SK-N-SH (cell line): Measurements from ENCODE around the gene SLC15A1. TPM values are rescaled to one million over a fixed set of nuclear protein-coding genes. Genes with fewer than 3 reads are reported as not detected.

Experiments used
- CTCF ChIA-PET: fragments of 300-600, 350-600 bp; formaldehyde crosslinking; extraction: SDS; loops from one replicate; lab custom pipeline; 2021; lab: Yijun Ruan, JAX
- POLR2A ChIA-PET: fragments of 350-600 bp; sonication (Branson Sonifier 250); formaldehyde crosslinking; extraction: SDS; loops from one replicate; lab custom pipeline; 2020; ENCODE audit warnings: antibody characterized with exemption, inconsistent platforms; lab: Yijun Ruan, JAX
- DNase-seq: peaks from one replicate; pipeline ENCODE4 v3.0.0; 2012
- H2AFZ ChIP-seq: fragments of 200-600 bp; sonication (generic); 2 replicates; pipeline ENCODE4 v1.8.1; 2016; ENCODE audit warnings: antibody characterized with exemption, mild to moderate bottlenecking, low read depth
- H3F3A ChIP-seq: fragments of 200-600 bp; sonication (generic); replicated peaks from 2 replicates; pipeline ENCODE3; 2016; ENCODE audit warnings: antibody characterized with exemption, mild to moderate bottlenecking; ENCODE audit not compliant: insufficient read depth
- H3K27ac ChIP-seq, 2 experiments: fragments of 200-500 bp in 1 of 2; fragments of 200-600 bp in 1 of 2; sonication (Bioruptor generic) in 1 of 2; sonication (generic), shearing (Covaris generic) in 1 of 2; 2 replicates each; pipeline versions ENCODE4 v1.5.1 to v1.6.1; 2014 to 2016; ENCODE audit warnings: low read depth in 2 of 2, inconsistent platforms in 1 of 2, low read length in 1 of 2, mild to moderate bottlenecking in 1 of 2, mixed read lengths in 1 of 2
- H3K27me3 ChIP-seq: fragments of 200-600 bp; sonication (generic), shearing (Covaris generic); 2 replicates; pipeline ENCODE4 v1.6.1; 2016; ENCODE audit warnings: mixed run types; ENCODE audit not compliant: insufficient read depth
- H3K36me3 ChIP-seq, 2 experiments: fragments of 200-500 bp in 1 of 2; fragments of 200-600 bp in 1 of 2; sonication (Bioruptor generic) in 1 of 2; sonication (generic) in 1 of 2; replicated peaks in 1 of 2; 2 replicates each; pipeline versions ENCODE3 to v1.5.1; 2014 to 2016; ENCODE audit warnings: low read length in 1 of 2, mild to moderate bottlenecking in 1 of 2; ENCODE audit not compliant: insufficient read depth in 2 of 2, control insufficient read depth in 1 of 2
- H3K4me1 ChIP-seq, 2 experiments: fragments of 200-500 bp in 1 of 2; fragments of 200-600 bp in 1 of 2; sonication (Bioruptor generic) in 1 of 2; sonication (generic), shearing (Covaris generic) in 1 of 2; 2 replicates each; pipeline versions ENCODE4 v1.5.1 to v1.6.1; 2014 to 2016; ENCODE audit warnings: low read depth in 1 of 2, low read length in 1 of 2, mixed run types in 1 of 2; ENCODE audit not compliant: insufficient read depth in 2 of 2, control insufficient read depth in 1 of 2
- H3K4me2 ChIP-seq: fragments of 200-600 bp; sonication (generic), shearing (Covaris generic); 2 replicates; pipeline ENCODE4 v1.6.1; 2017; ENCODE audit warnings: mixed run types
- H3K4me3 ChIP-seq, 2 experiments: fragments of 200-500 bp in 1 of 2; fragments of 200-600 bp in 1 of 2; sonication (Bioruptor generic) in 1 of 2; sonication (generic), shearing (Covaris generic) in 1 of 2; 2 replicates each; pipeline versions ENCODE4 v1.5.1 to v1.8.1; 2014 to 2016; ENCODE audit warnings: low read depth in 2 of 2, inconsistent platforms in 1 of 2, low read length in 1 of 2, mild to moderate bottlenecking in 1 of 2, mixed read lengths in 1 of 2, moderate library complexity in 1 of 2
- H3K79me2 ChIP-seq: fragments of 200-600 bp; sonication (generic); 2 replicates; pipeline ENCODE4 v1.8.1; 2017; ENCODE audit warnings: mild to moderate bottlenecking; ENCODE audit not compliant: insufficient read depth
- H3K9ac ChIP-seq: fragments of 200-600 bp; sonication (generic); 2 replicates; pipeline ENCODE4 v1.6.1; 2017; ENCODE audit warnings: mixed run types
- H3K9me2 ChIP-seq: fragments of 200-600 bp; sonication (generic); 2 replicates; pipeline ENCODE4 v1.6.1; 2017; ENCODE audit warnings: mixed run types
- H3K9me3 ChIP-seq: fragments of 200-600 bp; sonication (generic); 2 replicates; pipeline ENCODE4 v1.6.1; 2017; ENCODE audit warnings: mixed run types, mild to moderate bottlenecking, moderate library complexity
- H4K20me1 ChIP-seq: fragments of 200-600 bp; sonication (generic); 2 replicates; pipeline ENCODE4 v1.6.1; 2017; ENCODE audit warnings: mild to moderate bottlenecking, mixed run types; ENCODE audit not compliant: insufficient read depth
- CHD2 ChIP-seq: fragments of 150-350 bp; IDR thresholded peaks from 2 replicates; pipeline ENCODE4 v1.6.1; 2018; ENCODE audit warnings: low read length; ENCODE audit not compliant: partially characterized antibody
- ELF1 ChIP-seq: IDR thresholded peaks from 2 replicates; pipeline ENCODE4 v1.4.0; 2012
- EP300 ChIP-seq, 2 experiments: IDR thresholded peaks; 2 replicates each; pipeline versions ENCODE4 v1.4.0 to v1.6.1; 2012; ENCODE audit warnings: borderline replicate concordance in 1 of 2, low read depth in 1 of 2, low read length in 1 of 2
- EZH2phosphoT487 ChIP-seq: fragments of 200-600 bp; sonication (generic); IDR thresholded peaks from 2 replicates; pipeline ENCODE4 v1.6.1; 2017; ENCODE audit warnings: low read depth, mixed run types, mild to moderate bottlenecking, antibody characterized with exemption, moderate library complexity, borderline replicate concordance
- FOSL2 ChIP-seq: IDR thresholded peaks from 2 replicates; pipeline ENCODE4 v1.4.0; 2012; ENCODE audit warnings: low read depth, mild to moderate bottlenecking, moderate library complexity, borderline replicate concordance
- FOXJ3 ChIP-seq: sonication (generic); formaldehyde crosslinking; IDR thresholded peaks from 2 replicates; pipeline ENCODE4 v1.5.1; 2020; ENCODE audit warnings: mild to moderate bottlenecking, missing genetic modification reagents
- GABPA ChIP-seq: IDR thresholded peaks from 2 replicates; pipeline ENCODE4 v1.4.0; 2012; ENCODE audit warnings: low read depth, mild to moderate bottlenecking
- NRF1 ChIP-seq: IDR thresholded peaks from 2 replicates; pipeline ENCODE4 v1.6.1; 2012; ENCODE audit warnings: low read depth, mild to moderate bottlenecking, low read length
- RAD21 ChIP-seq: IDR thresholded peaks from 2 replicates; pipeline ENCODE4 v1.6.1; 2012; ENCODE audit warnings: mild to moderate bottlenecking, low read length
- RFX5 ChIP-seq: IDR thresholded peaks from 2 replicates; pipeline ENCODE4 v1.6.1; 2012; ENCODE audit warnings: mild to moderate bottlenecking, improper control_type of control experiment, low read length
- SIN3A ChIP-seq: IDR thresholded peaks from 2 replicates; pipeline ENCODE4 v1.6.1; 2012; ENCODE audit warnings: low read depth, mild to moderate bottlenecking, low read length, moderate library complexity, borderline replicate concordance
- SMC3 ChIP-seq: IDR thresholded peaks from 2 replicates; pipeline ENCODE4 v1.6.1; 2012; ENCODE audit warnings: low read depth, low read length, improper control_type of control experiment
- TCF12 ChIP-seq: IDR thresholded peaks from 2 replicates; pipeline ENCODE4 v1.4.0; 2012
- TEAD4 ChIP-seq: IDR thresholded peaks from 2 replicates; pipeline ENCODE4 v1.4.0; 2012; ENCODE audit warnings: mild to moderate bottlenecking, borderline replicate concordance; ENCODE audit not compliant: insufficient read depth
- WGBS: methylation state at CpG from one replicate; pipeline ENCODE4 v1.1.6; 2017; ENCODE audit warnings: low lambda C conversion rate; 5-methylcytosine and 5-hydroxymethylcytosine counted together
- polyA plus RNA-seq, 3 experiments: library from polyadenylated mRNA; depleted of rRNA; stranded (reverse); fragments of >200 nt; gene quantifications; 2 replicates each; pipeline ENCODE4 v1.2.3, GENCODE V29; 2012
- TF ChIP-seq, protein P1 (sequence below): IDR thresholded peaks from 2 replicates; pipeline ENCODE4; 2012
- TF ChIP-seq, protein P2 (sequence below): fragments of 150-350 bp; IDR thresholded peaks from 2 replicates; pipeline ENCODE4 v1.6.1; 2017; ENCODE audit warnings: antibody characterized with exemption, low read length, low read depth, borderline replicate concordance
- TF ChIP-seq, protein P3 (sequence below): IDR thresholded peaks from 2 replicates; pipeline ENCODE4 v1.4.0; 2012; ENCODE audit warnings: low read depth
- TF ChIP-seq, protein P4 (sequence below): fragments of 200-600 bp; sonication (generic); IDR thresholded peaks from 2 replicates; pipeline ENCODE4 v1.6.1; 2017; ENCODE audit warnings: antibody characterized with exemption, mild to moderate bottlenecking, moderate library complexity

Gene SLC15A1
- polyA plus RNA-seq, 1 of the 3 experiments (the other 2 are of a cell fraction): not detected

DNA sequence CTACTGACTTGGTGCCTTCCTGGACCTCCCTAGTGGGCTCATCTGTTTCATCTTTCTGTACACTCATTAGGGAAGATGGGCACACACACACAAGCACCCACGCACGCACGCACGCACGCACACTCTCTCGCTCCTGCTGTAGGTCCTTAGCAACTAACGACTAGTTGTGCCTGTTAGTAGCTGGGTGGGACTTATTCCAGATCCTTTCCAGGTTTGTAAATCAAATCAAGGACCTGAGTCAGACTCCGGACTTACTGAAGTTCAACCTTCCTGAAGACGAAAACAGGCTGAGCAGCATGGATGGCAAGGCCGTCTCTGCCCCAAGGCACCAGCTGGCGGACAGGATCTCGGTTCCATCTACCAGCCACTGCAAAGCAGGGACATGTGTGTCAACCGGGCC, 76.2 kb downstream of the SLC15A1 start:
- Histone ChIP-seq H3K4me3 (no peak overlapping the region), H3K4me1 (peaks cover 0 to 8% of the 10 kb centered on the region in 2 experiments; a peak in 1 of 4 replicates), H3K36me3 (no peaks in the 10 kb centered on the region), H2AFZ (no peak overlapping the region), H3K27me3 (no peaks in the 10 kb centered on the region; the same call in 1 of the 2 replicates), H3K27ac (no peak overlapping the region), H3K4me2 (no peak overlapping the region), H3K9me2 (no peaks in the 10 kb centered on the region), H3K9me3 (no peaks in the 10 kb centered on the region), H3F3A (no peaks in the 10 kb centered on the region), H4K20me1 (no peaks in the 10 kb centered on the region), H3K9ac (no peak overlapping the region), H3K79me2 (no peaks in the 10 kb centered on the region)
- ChIA-PET CTCF (interaction anchor here (1.1 to 1.3 kb wide), 2 partner anchors 23 to 167 kb away, joined by 3 to 6 read pairs; no protein-coding TSS in a partner anchor), POLR2A (no interaction called here)
- 88% methylated on average over 9 of the region's 13 CpGs for WGBS
- no peak for TF ChIP-seq TCF12
- TF ChIP-seq, protein P1, sequence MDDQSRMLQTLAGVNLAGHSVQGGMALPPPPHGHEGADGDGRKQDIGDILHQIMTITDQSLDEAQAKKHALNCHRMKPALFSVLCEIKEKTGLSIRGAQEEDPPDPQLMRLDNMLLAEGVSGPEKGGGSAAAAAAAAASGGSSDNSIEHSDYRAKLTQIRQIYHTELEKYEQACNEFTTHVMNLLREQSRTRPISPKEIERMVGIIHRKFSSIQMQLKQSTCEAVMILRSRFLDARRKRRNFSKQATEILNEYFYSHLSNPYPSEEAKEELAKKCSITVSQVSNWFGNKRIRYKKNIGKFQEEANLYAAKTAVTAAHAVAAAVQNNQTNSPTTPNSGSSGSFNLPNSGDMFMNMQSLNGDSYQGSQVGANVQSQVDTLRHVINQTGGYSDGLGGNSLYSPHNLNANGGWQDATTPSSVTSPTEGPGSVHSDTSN: no peak
- TF ChIP-seq EZH2phosphoT487: no peak
- peak; percentile 83 for TF ChIP-seq RFX5
- DNase-seq: no peak

DNA sequence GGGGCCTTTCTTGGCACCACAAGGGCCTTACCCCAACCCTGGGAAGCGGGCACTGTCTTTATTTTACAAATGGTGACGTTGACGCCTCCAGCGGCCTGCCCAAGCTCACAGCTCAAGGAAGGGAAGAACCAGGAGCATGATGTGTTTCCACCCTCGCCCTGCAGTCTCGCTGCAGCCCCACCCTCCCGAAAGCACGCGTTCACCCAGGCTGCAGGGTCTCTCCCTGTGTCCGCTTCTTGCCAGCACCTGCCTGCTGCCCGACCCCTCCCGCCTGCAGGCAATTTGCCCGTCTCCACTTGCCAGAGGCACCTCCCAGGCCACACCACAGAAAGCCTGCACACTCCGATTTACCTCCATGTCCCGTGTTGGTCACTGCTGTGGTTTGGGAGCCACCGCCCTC, 76.6 kb downstream of the SLC15A1 start:
- CTCF ChIA-PET: interaction anchor here (0.9 to 1.9 kb wide), 3 partner anchors 23 to 167 kb away, joined by 3 to 6 read pairs (median 3); no protein-coding TSS in a partner anchor
- no peak overlapping the region for H3K4me2 ChIP-seq
- H4K20me1 ChIP-seq: no peaks in the 10 kb centered on the region
- no peaks in the 10 kb centered on the region for H3K36me3 ChIP-seq
- H3K79me2 ChIP-seq: no peaks in the 10 kb centered on the region
- DNase-seq: no peak
- H3K9me2 ChIP-seq: no peaks in the 10 kb centered on the region
- no peak overlapping the region for H2AFZ ChIP-seq
- no peaks in the 10 kb centered on the region for H3K9me3 ChIP-seq
- H3K27ac ChIP-seq: no peak overlapping the region
- peaks cover 0 to 8% of the 10 kb centered on the region in 2 experiments; a peak in 1 of 4 replicates for H3K4me1 ChIP-seq
- no peaks in the 10 kb centered on the region for H3F3A ChIP-seq
- H3K9ac ChIP-seq: no peak overlapping the region
- H3K4me3 ChIP-seq: no peak overlapping the region
- no peaks in the 10 kb centered on the region; the same call in 1 of the 2 replicates for H3K27me3 ChIP-seq
- 80% methylated on average over 14 of the region's 16 CpGs for WGBS
- POLR2A ChIA-PET: no interaction called here
- TF ChIP-seq FOSL2: no peak
- TF ChIP-seq EP300 (IDR thresholded peaks at IDR 0.05; ENCODE audit: borderline replicate concordance in 1 of 2, low read depth in 1 of 2, low read length in 1 of 2): no peak
- TF ChIP-seq CHD2: no peak
- TF ChIP-seq NRF1: no peak
- no peak for TF ChIP-seq RAD21
- TF ChIP-seq, protein P2, sequence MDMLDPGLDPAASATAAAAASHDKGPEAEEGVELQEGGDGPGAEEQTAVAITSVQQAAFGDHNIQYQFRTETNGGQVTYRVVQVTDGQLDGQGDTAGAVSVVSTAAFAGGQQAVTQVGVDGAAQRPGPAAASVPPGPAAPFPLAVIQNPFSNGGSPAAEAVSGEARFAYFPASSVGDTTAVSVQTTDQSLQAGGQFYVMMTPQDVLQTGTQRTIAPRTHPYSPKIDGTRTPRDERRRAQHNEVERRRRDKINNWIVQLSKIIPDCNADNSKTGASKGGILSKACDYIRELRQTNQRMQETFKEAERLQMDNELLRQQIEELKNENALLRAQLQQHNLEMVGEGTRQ: no peak
- no peak for TF ChIP-seq FOXJ3 (CRISPR knock-in tag)
- no peak for TF ChIP-seq GABPA
- TF ChIP-seq, protein P3, sequence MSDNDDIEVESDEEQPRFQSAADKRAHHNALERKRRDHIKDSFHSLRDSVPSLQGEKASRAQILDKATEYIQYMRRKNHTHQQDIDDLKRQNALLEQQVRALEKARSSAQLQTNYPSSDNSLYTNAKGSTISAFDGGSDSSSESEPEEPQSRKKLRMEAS: no peak
- no peak for TF ChIP-seq SIN3A
- TF ChIP-seq SMC3: no peak
- TF ChIP-seq ELF1: no peak
- TF ChIP-seq, protein P4, sequence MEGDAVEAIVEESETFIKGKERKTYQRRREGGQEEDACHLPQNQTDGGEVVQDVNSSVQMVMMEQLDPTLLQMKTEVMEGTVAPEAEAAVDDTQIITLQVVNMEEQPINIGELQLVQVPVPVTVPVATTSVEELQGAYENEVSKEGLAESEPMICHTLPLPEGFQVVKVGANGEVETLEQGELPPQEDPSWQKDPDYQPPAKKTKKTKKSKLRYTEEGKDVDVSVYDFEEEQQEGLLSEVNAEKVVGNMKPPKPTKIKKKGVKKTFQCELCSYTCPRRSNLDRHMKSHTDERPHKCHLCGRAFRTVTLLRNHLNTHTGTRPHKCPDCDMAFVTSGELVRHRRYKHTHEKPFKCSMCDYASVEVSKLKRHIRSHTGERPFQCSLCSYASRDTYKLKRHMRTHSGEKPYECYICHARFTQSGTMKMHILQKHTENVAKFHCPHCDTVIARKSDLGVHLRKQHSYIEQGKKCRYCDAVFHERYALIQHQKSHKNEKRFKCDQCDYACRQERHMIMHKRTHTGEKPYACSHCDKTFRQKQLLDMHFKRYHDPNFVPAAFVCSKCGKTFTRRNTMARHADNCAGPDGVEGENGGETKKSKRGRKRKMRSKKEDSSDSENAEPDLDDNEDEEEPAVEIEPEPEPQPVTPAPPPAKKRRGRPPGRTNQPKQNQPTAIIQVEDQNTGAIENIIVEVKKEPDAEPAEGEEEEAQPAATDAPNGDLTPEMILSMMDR: no peak
- no peak for TF ChIP-seq TEAD4
